ENCODE results near the gene FBLN1. TPM values are rescaled to one million over a fixed set of nuclear protein-coding genes. Genes with fewer than 3 reads are reported as not detected.

Gene FBLN1
- polyA plus RNA-seq, 1 donor from 2014 or later = 3.4 TPM

GRCh38 chr22:45562537-45563361 lies 60.1 kb downstream of the FBLN1 start:
- no peak overlapping the region for H3K4me3 ChIP-seq (ENCODE audit: low read length)

More at GRCh38 chr22:45562537-45563361, 60.1 kb downstream of the FBLN1 start:
- TF ChIP-seq EP300 (conservative IDR thresholded peaks at IDR 0.05; ENCODE audit: poor library complexity, severe bottlenecking) (no peak), MXI1 (conservative IDR thresholded peaks at IDR 0.05; ENCODE audit: poor library complexity, severe bottlenecking) (no peak), RAD21 (conservative IDR thresholded peaks at IDR 0.05) (no peak), REST (IDR thresholded peaks at IDR 0.05; ENCODE audit: borderline replicate concordance) (no peak), POLR2AphosphoS5 (IDR thresholded peaks at IDR 0.05) (no peak), TAF1 (IDR thresholded peaks at IDR 0.05; ENCODE audit: low read depth) (no peak), CTCF (IDR thresholded peaks at IDR 0.05; ENCODE audit: poor library complexity, severe bottlenecking) (no peak), EZH2 (IDR thresholded peaks at IDR 0.05; ENCODE audit: borderline replicate concordance, insufficient read depth, low read length, poor library complexity, severe bottlenecking) (no peak), SMC3 (conservative IDR thresholded peaks at IDR 0.05; ENCODE audit: poor library complexity) (no peak)
- no peak overlapping the region for H2AFZ ChIP-seq (ENCODE audit: low read depth, low read length)
- no peaks in the 10 kb centered on the region for H4K20me1 ChIP-seq (ENCODE audit: insufficient read depth)
- H3K4me2 ChIP-seq (ENCODE audit: low read length) = no peak overlapping the region
- H3K9me2 ChIP-seq (ENCODE audit: insufficient read depth, low read length) = no peaks in the 10 kb centered on the region
- H3K27me3 ChIP-seq (ENCODE audit: insufficient read depth, low read depth, low read length) = no peaks in the 10 kb centered on the region
- peaks cover 3% of the 10 kb centered on the region for H3K9me3 ChIP-seq (ENCODE audit: low read length)
- no peaks in the 10 kb centered on the region for H3K79me2 ChIP-seq (replicated peaks; ENCODE audit: insufficient read depth, low read length)
- no peak overlapping the region for H3K27ac ChIP-seq (ENCODE audit: low read length)
- no peaks in the 10 kb centered on the region for H3F3A ChIP-seq (ENCODE audit: insufficient read depth, low read length, poor library complexity, severe bottlenecking)
- no peak overlapping the region for H3K9ac ChIP-seq (ENCODE audit: low read length)
- H3K36me3 ChIP-seq (ENCODE audit: insufficient read depth, low read length) = no peaks in the 10 kb centered on the region

Measured in neural cell (in vitro differentiated cells).